GM06990 (cell line): ENCODE results near the gene LDLR.

ENCODE experiments used
- DNase-seq: peaks from one replicate; pipeline ENCODE4 v3.0.0-alpha.2; 2011; ENCODE audit not compliant: insufficient read length; ENCODE audit errors: extremely low read depth
- H3K27me3 ChIP-seq: replicated peaks from 2 replicates; pipeline ENCODE4 v1.6.0; 2011; ENCODE audit warnings: low read length; ENCODE audit not compliant: control insufficient read depth, insufficient read depth
- H3K36me3 ChIP-seq: 2 replicates; pipeline ENCODE4 v1.5.1; 2011; ENCODE audit warnings: low read length; ENCODE audit not compliant: control insufficient read depth, insufficient read depth
- H3K4me3 ChIP-seq: replicated peaks from 2 replicates; pipeline ENCODE4 v1.5.1; 2011; ENCODE audit warnings: low read depth, mild to moderate bottlenecking, control low read depth, low read length
- TF ChIP-seq, protein P1 (sequence below): IDR thresholded peaks from 2 replicates; pipeline ENCODE4 v1.5.1; 2011; ENCODE audit warnings: low read length, control low read depth, mild to moderate bottlenecking, inconsistent platforms; ENCODE audit not compliant: insufficient read depth, poor library complexity, severe bottlenecking

The LDLR gene

DNA sequence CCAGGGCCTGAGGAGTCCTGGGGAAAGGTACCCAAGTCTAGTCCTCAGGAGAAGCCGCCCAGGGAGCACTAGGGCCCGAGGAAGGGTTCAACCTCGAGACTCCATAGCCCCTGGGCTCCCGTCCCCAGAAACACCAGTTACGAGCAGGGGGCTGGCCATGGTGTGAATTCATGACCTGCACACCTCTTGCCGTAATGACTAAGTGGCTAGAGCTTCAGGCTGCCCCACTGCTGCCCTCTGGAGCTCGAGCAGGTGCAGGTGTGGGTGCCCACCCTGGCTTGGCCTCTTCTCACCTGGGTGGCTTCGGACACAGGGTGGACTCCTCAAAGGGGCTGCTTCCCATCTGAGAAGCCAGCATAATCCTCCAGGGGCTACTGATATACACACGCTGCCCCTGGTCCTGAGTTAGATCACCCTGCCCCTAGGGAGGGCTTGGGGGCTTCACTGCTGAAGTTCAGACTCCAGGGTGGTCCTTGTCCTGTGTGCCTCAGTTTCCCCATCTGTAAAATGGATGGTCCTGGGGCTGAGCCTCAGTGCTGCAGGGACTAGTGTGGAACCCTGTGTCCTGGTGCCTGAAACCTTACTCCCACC, 52.8 kb downstream of the LDLR start:
- TF ChIP-seq, protein P1, sequence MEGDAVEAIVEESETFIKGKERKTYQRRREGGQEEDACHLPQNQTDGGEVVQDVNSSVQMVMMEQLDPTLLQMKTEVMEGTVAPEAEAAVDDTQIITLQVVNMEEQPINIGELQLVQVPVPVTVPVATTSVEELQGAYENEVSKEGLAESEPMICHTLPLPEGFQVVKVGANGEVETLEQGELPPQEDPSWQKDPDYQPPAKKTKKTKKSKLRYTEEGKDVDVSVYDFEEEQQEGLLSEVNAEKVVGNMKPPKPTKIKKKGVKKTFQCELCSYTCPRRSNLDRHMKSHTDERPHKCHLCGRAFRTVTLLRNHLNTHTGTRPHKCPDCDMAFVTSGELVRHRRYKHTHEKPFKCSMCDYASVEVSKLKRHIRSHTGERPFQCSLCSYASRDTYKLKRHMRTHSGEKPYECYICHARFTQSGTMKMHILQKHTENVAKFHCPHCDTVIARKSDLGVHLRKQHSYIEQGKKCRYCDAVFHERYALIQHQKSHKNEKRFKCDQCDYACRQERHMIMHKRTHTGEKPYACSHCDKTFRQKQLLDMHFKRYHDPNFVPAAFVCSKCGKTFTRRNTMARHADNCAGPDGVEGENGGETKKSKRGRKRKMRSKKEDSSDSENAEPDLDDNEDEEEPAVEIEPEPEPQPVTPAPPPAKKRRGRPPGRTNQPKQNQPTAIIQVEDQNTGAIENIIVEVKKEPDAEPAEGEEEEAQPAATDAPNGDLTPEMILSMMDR = no peak
- no peaks in the 10 kb centered on the region for H3K27me3 ChIP-seq
- no peak for DNase-seq
- H3K4me3 ChIP-seq = no peak overlapping the region
- peaks cover 2% of the 10 kb centered on the region; the same call in 1 of the 2 replicates for H3K36me3 ChIP-seq

DNA sequence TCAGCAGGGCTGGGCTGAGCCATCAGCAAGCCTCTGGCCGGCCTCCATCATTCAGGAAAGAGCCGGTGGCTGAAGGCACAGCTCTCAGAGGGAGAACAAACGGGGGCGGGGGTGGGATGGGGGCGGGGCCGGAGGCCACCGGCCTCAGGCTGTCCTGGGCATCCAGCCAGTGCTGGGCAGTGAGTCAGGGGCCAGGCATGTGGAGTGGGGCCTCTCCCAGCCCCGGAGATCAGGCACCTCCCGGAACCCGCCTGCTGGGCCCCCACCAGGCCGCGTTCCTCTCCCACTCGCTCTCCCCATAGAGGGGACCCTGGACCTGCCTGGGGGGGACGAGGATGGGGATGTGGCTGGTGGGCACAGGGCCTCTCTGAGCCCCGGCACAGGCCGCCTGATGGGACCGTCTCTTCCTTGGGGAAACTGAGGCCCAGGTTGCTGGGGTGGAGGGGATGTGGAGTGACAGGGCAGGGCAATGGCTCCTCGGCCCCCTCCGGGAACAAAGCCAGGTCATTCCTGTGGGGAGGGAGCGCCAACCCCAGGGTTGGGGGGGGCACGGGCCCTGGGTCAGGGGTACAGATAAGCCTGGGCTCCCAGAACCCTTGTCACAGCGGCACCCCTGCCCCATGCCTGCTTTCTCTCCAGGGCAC, 53.4 kb downstream of the LDLR start:
- H3K4me3 ChIP-seq = no peak overlapping the region
- H3K36me3 ChIP-seq = peaks cover 2% of the 10 kb centered on the region; the same call in 1 of the 2 replicates
- TF ChIP-seq, protein P1 = no peak
- no peaks in the 10 kb centered on the region for H3K27me3 ChIP-seq
- no peak for DNase-seq

DNA sequence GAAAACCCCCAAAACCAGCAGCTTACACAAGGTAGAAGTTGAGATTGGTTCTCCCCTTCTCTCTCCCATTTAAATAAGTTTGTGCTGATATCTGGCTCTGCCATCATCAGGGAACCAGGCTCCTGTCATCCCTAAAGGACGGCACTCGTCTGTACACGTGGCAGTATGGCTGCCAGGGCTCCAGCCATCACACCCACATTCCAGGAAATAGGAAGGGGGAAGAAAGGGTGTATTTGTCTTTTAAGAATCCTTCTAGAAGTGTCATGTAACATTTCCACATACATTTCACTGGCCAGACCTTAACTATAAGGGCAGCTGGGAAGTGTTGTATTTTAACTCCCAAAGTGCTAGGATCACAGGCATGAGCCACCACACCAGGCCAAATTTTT, 56.3 kb downstream of the LDLR start:
- DNase-seq = no peak
- H3K36me3 ChIP-seq = peaks cover 8% of the 10 kb centered on the region
- H3K27me3 ChIP-seq = no peaks in the 10 kb centered on the region
- TF ChIP-seq, protein P1 = no peak
- no peak overlapping the region for H3K4me3 ChIP-seq

DNA sequence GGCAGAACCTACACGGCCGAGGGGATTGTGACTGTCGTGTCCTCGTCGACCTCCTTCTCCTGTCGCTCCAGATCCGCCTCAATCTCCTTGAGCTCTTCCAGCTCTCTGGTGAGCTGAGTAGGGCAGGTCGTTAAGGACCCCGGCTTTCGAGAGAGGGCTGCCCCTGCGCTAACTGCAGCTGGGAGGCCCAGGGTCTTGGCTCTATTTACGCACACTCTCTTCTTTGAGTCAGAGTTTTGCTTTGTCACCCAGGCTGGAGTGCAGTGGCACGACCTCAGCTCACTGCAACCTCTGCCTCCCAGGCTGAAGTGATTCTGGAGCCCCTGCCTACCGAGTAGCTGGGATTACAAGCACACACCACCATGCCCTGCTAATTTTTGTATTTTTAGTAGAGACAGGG, 58.7 kb downstream of the LDLR start:
- TF ChIP-seq, protein P1 = no peak
- H3K27me3 ChIP-seq = no peaks in the 10 kb centered on the region
- no peak overlapping the region for H3K4me3 ChIP-seq
- DNase-seq = no peak
- peaks cover 8% of the 10 kb centered on the region for H3K36me3 ChIP-seq

DNA sequence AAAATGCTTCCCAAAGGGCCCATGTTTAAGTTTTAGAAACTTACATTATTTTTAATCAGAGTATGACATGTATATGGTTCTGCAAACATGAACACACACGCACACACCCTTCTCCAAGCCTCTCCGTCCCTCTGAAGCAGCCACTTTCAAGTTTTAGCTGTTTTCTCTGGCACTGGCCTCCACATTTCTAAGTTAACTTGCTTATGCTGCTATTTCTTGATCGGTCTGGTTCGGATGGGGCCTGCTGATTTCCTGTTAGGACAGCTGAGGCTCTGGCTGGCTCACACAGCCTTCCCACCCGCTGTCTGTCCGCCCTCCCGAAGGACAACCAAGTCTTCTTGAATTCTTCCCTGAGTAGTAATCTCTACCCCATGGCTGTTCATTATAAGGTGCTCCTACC, 61.9 kb downstream of the LDLR start:
- peaks cover 6% of the 10 kb centered on the region for H3K36me3 ChIP-seq
- TF ChIP-seq, protein P1 = no peak
- no peaks in the 10 kb centered on the region for H3K27me3 ChIP-seq
- no peak for DNase-seq
- H3K4me3 ChIP-seq = no peak overlapping the region
